Right cardiac atrium (tissue), 5 donors: ENCODE results near the gene HOXD3. TPM values are rescaled to one million over a fixed set of nuclear protein-coding genes. Genes with fewer than 3 reads are reported as not detected.

Source experiments
- ATAC-seq, 2 donors: fragments of 200-7000 bp; cut with Tn5 transposase; one replicate each; pipeline versions ENCODE4 v1.8.0 to v1.9.1; 2020; ENCODE audit warnings: moderate library complexity in 2 of 2, mild to moderate bottlenecking in 1 of 2
- DNase-seq, 3 donors: peaks; one replicate each; pipeline ENCODE4 v3.0.0-alpha.2; 2020
- H3K27ac ChIP-seq: one replicate; pipeline ENCODE4 v1.5.1; 2013; ENCODE audit warnings: mild to moderate bottlenecking, low read length, control low read depth, moderate library complexity
- H3K27me3 ChIP-seq: one replicate; pipeline ENCODE4 v1.6.1; 2013; ENCODE audit not compliant: control insufficient read depth, insufficient read depth
- H3K4me1 ChIP-seq: one replicate; pipeline ENCODE4 v1.6.1; 2013; ENCODE audit warnings: low read length; ENCODE audit not compliant: control insufficient read depth, insufficient read depth
- H3K4me3 ChIP-seq: one replicate; pipeline ENCODE4 v1.5.1; 2013; ENCODE audit warnings: low read length, control low read depth
- H3K9me3 ChIP-seq: one replicate; pipeline ENCODE4 v1.6.1; 2013; ENCODE audit warnings: low read length; ENCODE audit not compliant: control insufficient read depth
- WGBS: extraction: QIAGEN DNeasy Blood & Tissue Kit; methylation state at CpG from one replicate; pipeline ENCODE4 v1.1.7; 2013; 5-methylcytosine and 5-hydroxymethylcytosine counted together
- intact Hi-C, 4 donors: fragments of 100-400 bp; cut with DNase I; formaldehyde crosslinking; loops; one replicate each; pipeline versions ENCODE4 v1.11.0 to v1.14.0; 2022 to 2023
- polyA plus RNA-seq: library from polyadenylated mRNA; stranded (reverse); fragments of 200-250 nt; gene quantifications from one replicate; pipeline ENCODE4 v1.2.3, GENCODE V29; 2013
- total RNA-seq, 4 donors: library from RNA; stranded (reverse); fragmentation: NEBNext Ultra II Directional; extraction: Animal tissue kit (Norgen Biotek cat#: 25700); gene quantifications; one replicate each; pipeline ENCODE4 v1.2.1, GENCODE V29; 2021
- donor health status: healthy with polysubstance abuse.
- donor health status: DM: no; HTN: yes; CAD: no.
- donor health status: DM: no; HTN: no; CAD: no.
- donor health status: DM: no; HTN: yes; CAD: no; lungs with severe emphysema.
- donor health status: DM: yes; HTN: yes; CAD: no.

HOXD3 gene
- total and polyA plus RNA-seq, 5 donors: 0.16 TPM; not detected in 4

DNA sequence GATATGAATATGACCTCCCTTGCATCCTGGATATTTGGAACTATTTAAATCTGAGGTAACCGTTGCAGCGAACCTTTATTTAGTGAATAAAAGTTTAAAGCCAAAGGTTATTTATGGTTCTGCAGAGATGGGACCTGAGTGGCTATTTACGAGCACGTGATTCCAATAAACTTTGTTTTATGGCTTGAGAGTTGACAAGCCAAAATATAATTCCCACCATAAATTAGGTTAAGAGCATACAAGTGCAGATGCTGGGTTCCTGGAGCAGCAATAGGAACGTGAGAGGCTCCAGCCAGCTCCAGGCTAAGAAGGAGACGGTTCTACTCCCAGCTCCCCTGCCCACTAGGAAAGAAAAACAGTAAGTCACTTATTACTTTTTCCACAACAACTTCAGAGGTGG, 11.0 kb upstream of the HOXD3 start:
- Histone ChIP-seq H3K4me3 (no peak overlapping the region), H3K9me3 (no peaks in the 10 kb centered on the region), H3K27ac (no peak overlapping the region), H3K4me1 (no peaks in the 10 kb centered on the region), H3K27me3 (peaks cover 8% of the 10 kb centered on the region)
- intact Hi-C loops: loop anchor here in 3 of 4 donors (10.0 kb wide), 2 partner anchors 409 to 669 kb away; no protein-coding TSS in a partner anchor
- 36% methylated on average over 6 of the region's 6 CpGs for WGBS
- no peak for DNase-seq
- no peak for ATAC-seq

DNA sequence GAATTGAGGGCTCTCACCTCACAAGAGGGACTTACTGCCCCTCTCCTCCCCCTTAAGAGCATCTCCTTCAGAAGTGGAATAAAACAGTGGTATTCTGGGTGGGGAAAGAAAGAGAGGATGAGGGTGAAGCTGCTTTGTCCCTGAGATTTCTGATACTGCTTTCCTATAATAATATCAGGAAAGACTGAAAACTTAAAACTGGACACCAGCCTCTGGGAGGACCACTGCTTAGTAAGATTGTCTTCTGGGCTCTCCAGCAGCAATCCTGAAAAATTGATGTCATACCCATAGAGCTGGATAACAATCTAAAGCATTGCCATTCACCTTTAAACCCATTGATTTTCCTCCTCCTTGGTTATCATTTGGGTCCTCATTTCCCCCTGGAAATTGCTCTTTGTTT, 10.5 kb upstream of the HOXD3 start:
- ATAC-seq: no peak
- Histone ChIP-seq H3K27ac (no peak overlapping the region), H3K4me1 (peaks cover 2% of the 10 kb centered on the region), H3K4me3 (no peak overlapping the region), H3K27me3 (peaks cover 8% of the 10 kb centered on the region), H3K9me3 (no peaks in the 10 kb centered on the region)
- DNase-seq: no peak
- intact Hi-C loops: loop anchor here in 3 of 4 donors (10.0 kb wide), 2 partner anchors 408 to 668 kb away; no protein-coding TSS in a partner anchor

DNA sequence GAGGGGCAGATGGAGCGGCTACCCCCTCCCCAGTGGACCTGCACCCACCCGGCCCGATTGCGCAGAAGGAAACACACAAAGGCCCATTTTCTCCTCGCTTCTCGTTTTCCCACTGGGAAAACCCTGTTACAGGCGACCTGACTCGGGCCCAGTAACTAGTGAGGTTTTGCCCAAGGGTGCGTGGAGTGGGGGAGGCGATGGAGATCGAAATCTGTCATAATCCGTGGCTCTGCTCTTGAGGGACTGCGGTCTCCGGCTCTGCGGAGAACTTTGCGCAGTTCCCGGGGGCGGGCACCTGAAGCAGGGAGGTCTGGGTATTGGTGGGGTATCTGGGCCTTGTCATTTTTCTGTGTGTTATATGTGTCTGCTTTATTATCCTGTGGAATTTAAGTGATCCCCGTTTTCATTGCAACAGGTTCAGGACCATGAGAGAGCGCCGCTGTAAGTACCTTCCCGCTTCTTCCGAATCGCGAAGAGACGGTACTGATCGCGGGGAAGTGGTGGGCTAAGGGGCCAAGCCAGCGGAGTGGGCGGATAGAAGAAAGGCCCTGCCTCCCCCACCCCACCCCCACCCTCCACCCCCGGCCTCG, 9.8 kb upstream of the HOXD3 start:
- ATAC-seq: no peak
- peaks cover 8% of the 10 kb centered on the region for H3K27me3 ChIP-seq
- intact Hi-C loops: loop anchor here in 3 of 4 donors (10.0 kb wide), 2 partner anchors 407 to 667 kb away; no protein-coding TSS in a partner anchor

DNA sequence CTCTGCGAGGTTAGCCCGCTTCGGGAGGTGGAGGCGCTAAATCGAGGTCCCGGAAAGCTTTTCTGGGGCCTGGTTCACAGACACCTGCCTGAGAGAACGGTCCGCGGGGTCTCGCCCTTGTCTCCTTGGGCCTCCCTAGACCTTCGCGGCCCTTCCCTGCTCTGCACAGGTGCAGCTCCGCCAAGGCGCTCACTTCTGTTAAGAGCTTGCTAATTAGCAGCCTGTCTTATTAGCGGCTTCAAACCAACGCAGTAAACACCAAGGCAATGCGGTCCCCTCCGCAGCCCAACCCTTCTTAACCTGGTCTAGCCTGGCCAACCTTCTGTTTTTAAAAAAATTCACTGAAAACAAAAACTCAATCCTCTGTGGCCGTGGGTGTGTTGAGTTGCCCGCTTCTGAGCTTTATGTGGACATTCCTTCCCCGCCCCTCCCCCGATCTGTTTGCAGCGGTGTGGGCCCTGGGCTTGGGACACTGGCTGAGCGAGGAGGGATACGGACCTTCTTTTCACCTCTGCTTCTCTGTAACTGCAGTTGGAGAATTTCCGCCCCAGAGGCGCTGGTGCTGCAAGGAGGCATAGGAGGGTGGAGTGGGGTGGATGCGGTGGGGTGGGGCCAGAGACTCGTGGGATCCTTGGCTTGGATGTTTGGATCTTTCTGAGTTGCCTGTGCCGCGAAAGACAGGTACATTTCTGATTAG, 9.2 kb upstream of the HOXD3 start:
- intact Hi-C loops: loop anchor here in 3 of 4 donors (10.0 kb wide), 2 partner anchors 407 to 667 kb away; no protein-coding TSS in a partner anchor
- no peak overlapping the region for H3K4me3 ChIP-seq
- DNase-seq (no peak), ATAC-seq (no peak)
- 14% methylated on average over 31 of the region's 31 CpGs for whole genome bisulfite sequencing
- peaks cover 8% of the 10 kb centered on the region for H3K27me3 ChIP-seq
- H3K4me1 ChIP-seq: peaks cover 3% of the 10 kb centered on the region
- H3K27ac ChIP-seq: no peak overlapping the region
- no peaks in the 10 kb centered on the region for H3K9me3 ChIP-seq

More for the DNA sequence above, 9.8 kb upstream of the HOXD3 start:
- no peak for DNase-seq
- 19% methylated on average over 32 of the region's 32 CpGs for WGBS
- Histone ChIP-seq H3K4me1 (peaks cover 3% of the 10 kb centered on the region), H3K27ac (no peak overlapping the region), H3K4me3 (no peak overlapping the region), H3K9me3 (no peaks in the 10 kb centered on the region)

DNA sequence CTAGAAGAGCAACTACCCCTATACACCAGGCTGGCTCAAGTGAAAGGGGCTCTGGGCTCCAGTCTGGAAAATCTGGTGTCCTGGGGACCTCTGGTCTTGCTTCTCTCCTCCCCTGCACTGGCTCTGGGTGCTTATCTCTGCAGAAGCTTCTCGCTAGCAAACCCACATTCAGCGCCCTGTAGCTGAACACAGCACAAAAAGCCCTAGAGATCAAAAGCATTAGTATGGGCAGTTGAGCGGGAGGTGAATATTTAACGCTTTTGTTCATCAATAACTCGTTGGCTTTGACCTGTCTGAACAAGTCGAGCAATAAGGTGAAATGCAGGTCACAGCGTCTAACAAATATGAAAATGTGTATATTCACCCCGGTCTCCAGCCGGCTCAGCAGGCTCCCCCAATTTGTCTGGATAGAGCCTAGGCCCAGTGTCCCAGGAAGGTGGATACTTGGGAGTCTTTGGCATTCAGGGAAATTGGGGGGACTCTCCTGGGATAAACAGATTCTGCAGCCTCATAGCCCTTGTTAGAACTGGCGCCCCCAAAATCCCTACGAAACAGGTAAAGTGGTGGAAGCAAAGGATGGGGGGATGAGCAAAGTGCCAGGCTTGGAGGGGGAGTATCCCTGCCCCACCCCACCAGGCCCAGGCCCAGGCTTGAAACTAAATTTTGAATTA, 8.2 kb upstream of the HOXD3 start:
- peaks cover 3% of the 10 kb centered on the region for H3K4me1 ChIP-seq
- no peak for ATAC-seq
- intact Hi-C loops: loop anchor here in 3 of 4 donors (10.0 kb wide), 2 partner anchors 406 to 666 kb away; no protein-coding TSS in a partner anchor
- H3K27ac ChIP-seq: no peak overlapping the region
- DNase-seq: no peak
- H3K4me3 ChIP-seq: no peak overlapping the region
- 31% methylated on average over 11 of the region's 11 CpGs for WGBS
- H3K27me3 ChIP-seq: peaks cover 3% of the 10 kb centered on the region
- no peaks in the 10 kb centered on the region for H3K9me3 ChIP-seq

DNA sequence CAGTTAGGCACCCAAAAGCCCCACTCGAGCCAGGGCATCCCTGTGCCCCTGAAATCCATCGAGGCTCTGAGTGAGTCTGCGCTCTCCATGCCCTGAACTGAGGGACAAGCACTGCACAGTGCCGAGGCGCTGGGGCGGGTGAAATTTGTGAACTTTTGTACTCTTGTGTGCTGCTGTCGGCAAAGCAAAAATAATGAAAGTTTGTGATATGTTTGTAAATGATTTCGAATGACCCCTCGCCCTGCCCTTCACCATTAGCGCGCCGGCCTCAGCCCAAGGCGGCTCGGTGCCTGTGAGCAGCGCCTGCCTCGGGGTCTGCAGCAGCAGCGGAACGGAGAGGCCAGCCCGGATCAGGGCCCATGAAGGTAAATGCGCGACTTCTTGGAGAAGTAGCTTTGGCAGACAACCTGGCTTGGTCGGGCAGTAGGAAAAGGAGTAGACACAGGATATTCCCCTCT, 7.6 kb upstream of the HOXD3 start:
- intact Hi-C loops: loop anchor here in 3 of 4 donors (10.0 kb wide), 2 partner anchors 405 to 665 kb away; no protein-coding TSS in a partner anchor
- H3K27me3 ChIP-seq: peaks cover 3% of the 10 kb centered on the region

DNA sequence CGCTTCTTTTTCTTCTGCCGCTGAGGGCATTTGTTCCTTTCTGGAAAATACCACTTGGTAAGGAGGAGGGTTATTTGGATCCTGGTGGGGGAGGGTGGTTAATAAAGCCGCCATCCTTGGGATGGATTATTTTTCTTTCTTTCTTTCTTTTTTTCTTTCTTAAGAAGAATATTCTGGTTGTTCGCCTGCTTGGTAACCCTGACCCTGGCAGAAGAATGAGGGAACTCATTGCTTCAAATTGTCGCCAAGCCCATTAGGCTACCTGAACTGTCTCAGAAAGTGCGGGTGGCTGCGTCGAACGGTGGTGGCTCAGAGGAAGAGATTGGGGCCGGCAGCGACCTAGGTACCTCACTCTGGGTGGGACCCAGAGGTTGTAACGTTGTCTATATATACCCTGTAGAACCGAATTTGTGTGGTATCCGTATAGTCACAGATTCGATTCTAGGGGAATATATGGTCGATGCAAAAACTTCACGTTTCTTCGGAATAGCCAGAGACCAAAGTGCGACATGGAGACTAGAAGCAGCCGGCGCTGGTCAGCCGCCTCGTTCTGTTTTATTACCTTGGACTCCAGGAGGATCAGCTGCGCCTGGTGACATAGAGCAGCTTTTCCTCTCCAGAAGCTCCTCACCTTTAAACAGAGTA, 7.0 kb upstream of the HOXD3 start:
- no peak for ATAC-seq
- H3K27me3 ChIP-seq: no peaks in the 10 kb centered on the region
- no peaks in the 10 kb centered on the region for H3K9me3 ChIP-seq
- no peak for DNase-seq
- no peak overlapping the region for H3K27ac ChIP-seq
- H3K4me1 ChIP-seq: peaks cover 3% of the 10 kb centered on the region
- 20% methylated on average over 24 of the region's 24 CpGs for WGBS
- intact Hi-C loops: loop anchor here in 3 of 4 donors (10.0 kb wide), 2 partner anchors 405 to 665 kb away; no protein-coding TSS in a partner anchor
- H3K4me3 ChIP-seq: no peak overlapping the region

More for the DNA sequence above, 7.6 kb upstream of the HOXD3 start:
- no peak for ATAC-seq
- 29% methylated on average over 22 of the region's 22 CpGs for WGBS
- H3K27ac ChIP-seq: no peak overlapping the region
- no peak overlapping the region for H3K4me3 ChIP-seq
- H3K4me1 ChIP-seq: peaks cover 3% of the 10 kb centered on the region
- no peak for DNase-seq
- no peaks in the 10 kb centered on the region for H3K9me3 ChIP-seq

DNA sequence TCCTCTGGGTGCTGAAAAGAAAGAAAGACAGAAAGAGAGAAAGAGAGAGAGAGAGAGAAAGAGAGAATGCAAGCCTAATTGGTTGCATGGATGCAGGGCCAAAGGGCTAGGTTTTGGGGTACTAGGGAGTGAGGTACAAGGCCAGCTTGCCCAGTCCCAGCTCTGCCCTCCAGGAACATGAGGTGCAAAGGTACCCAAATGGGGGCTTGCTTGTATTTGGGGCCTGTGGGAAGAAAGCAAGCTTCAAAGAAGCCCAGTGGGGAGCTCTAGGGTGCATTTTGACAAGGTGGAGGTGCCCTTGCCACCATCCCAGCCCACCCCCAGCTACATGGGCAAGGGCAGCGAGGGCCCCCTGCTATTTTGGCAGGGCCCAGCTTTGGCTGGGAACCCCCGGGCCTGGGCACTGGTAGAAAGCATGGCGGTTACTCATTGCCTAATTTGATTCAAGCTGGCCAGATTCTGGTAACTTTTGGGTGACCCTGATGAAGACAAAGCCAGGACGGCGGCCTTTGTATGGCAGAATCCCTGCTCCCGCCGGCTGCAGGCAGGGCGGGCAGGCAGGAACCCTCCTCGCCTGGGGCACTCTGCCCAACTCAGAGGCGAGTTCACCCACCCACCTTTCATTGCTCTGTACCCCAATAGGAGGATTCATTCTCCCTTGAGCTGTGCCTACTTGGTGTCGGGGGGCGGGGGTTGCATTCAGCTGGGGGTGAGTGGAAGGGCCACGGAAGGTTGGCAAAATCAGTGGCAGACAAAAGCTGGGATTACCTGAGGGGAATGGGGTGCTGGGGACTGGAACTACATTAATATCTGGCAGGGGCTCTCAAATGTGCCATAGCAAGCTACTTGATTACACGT, 6.3 kb upstream of the HOXD3 start:
- peaks cover 3% of the 10 kb centered on the region for H3K4me1 ChIP-seq
- no peak overlapping the region for H3K27ac ChIP-seq
- ATAC-seq (no peak), DNase-seq (no peak)
- no peak overlapping the region for H3K4me3 ChIP-seq
- H3K27me3 ChIP-seq: no peaks in the 10 kb centered on the region
- WGBS: 23% methylated on average over 14 of the region's 14 CpGs
- intact Hi-C loops: no loop called here
- H3K9me3 ChIP-seq: no peaks in the 10 kb centered on the region

DNA sequence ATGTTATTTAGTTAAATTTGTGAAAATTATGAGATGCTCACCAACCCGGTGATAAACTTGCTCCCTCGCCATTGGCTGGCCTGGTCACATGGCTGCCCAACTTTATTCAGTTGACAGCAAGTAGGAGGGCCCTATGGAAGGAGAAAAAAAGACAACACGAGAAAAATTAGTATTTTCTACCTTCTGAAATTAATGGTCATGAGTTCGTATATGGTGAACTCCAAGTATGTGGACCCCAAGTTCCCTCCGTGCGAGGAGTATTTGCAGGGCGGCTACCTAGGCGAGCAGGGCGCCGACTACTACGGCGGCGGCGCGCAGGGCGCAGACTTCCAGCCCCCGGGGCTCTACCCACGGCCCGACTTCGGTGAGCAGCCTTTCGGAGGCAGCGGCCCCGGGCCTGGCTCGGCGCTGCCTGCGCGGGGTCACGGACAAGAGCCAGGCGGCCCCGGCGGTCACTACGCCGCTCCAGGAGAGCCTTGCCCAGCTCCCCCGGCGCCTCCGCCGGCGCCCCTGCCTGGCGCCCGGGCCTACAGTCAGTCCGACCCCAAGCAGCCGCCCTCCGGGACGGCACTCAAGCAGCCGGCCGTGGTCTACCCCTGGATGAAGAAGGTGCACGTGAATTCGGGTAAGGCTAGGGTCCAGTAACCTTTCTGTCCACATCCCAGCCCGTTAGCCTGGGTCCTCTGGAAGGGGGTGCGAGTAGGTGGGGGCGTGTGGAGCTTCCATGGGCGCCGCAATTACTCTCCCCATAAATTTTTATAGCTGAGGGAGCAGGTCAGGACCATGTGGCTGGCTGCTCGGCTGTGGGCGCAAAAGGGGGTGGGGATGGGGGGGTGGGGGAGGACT, 5.4 kb upstream of the HOXD3 start, which contains the start of gene HOXD4:
TSS of gene HOXD4 (plus strand) at position 109 of the 846 bp plus-strand sequence. CDS start at position 193, 84 bp downstream.
- intact Hi-C loops: no loop called here
- DNase-seq: no peak
- ATAC-seq: no peak
- H3K27me3 ChIP-seq: no peaks in the 10 kb centered on the region
- H3K27ac ChIP-seq: no peak within 1 kb of the TSS
- no peaks in the 10 kb centered on the region for H3K9me3 ChIP-seq
- peaks cover 3% of the 10 kb centered on the region for H3K4me1 ChIP-seq
- 8% methylated on average over 55 of the region's 55 CpGs for WGBS
- H3K4me3 ChIP-seq: peak within 1 kb of the TSS; percentile 27
